Neural crest cell (in vitro differentiated cells): ENCODE results near the gene SAP25. TPM values are rescaled to one million over a fixed set of nuclear protein-coding genes. Genes with fewer than 3 reads are reported as not detected.

Experiments
- DNase-seq: peaks from one replicate; pipeline ENCODE4 v3.0.0; 2021; ENCODE audit warnings: low read depth, mixed read lengths, low spot score
- H3K27ac Mint-ChIP-seq: one replicate; pipeline ENCODE4 v1.8.0; 2021; ENCODE audit warnings: mild to moderate bottlenecking, mixed read lengths; ENCODE audit not compliant: unreplicated experiment
- H3K27me3 Mint-ChIP-seq: 2 replicates; pipeline ENCODE4 v1.8.0; 2021; ENCODE audit warnings: low read depth, mild to moderate bottlenecking, mixed read lengths
- H3K36me3 Mint-ChIP-seq: 2 replicates; pipeline ENCODE4 v1.8.0; 2021; ENCODE audit warnings: low read depth, mild to moderate bottlenecking, mixed read lengths
- H3K4me1 Mint-ChIP-seq: 2 replicates; pipeline ENCODE4 v1.8.0; 2021; ENCODE audit warnings: mixed read lengths
- H3K4me3 Mint-ChIP-seq: one replicate; pipeline ENCODE4 v1.8.0; 2021; ENCODE audit warnings: mild to moderate bottlenecking, mixed read lengths
- H3K9me3 Mint-ChIP-seq: 2 replicates; pipeline ENCODE4 v1.8.0; 2021; ENCODE audit warnings: mixed read lengths
- total RNA-seq: library from RNA; stranded (reverse); gene quantifications from 2 replicates; pipeline ENCODE4 v1.2.1, GENCODE V29; 2021
- TF ChIP-seq, protein P1 (sequence below): fragments of 200-600 bp; sonication (generic); conservative IDR thresholded peaks from 2 replicates; pipeline ENCODE4 v1.5.0; 2021; ENCODE audit warnings: antibody characterized with exemption, mild to moderate bottlenecking

The SAP25 gene
- total RNA-seq, 1 donor from 2014 or later = 3.4 TPM

DNA sequence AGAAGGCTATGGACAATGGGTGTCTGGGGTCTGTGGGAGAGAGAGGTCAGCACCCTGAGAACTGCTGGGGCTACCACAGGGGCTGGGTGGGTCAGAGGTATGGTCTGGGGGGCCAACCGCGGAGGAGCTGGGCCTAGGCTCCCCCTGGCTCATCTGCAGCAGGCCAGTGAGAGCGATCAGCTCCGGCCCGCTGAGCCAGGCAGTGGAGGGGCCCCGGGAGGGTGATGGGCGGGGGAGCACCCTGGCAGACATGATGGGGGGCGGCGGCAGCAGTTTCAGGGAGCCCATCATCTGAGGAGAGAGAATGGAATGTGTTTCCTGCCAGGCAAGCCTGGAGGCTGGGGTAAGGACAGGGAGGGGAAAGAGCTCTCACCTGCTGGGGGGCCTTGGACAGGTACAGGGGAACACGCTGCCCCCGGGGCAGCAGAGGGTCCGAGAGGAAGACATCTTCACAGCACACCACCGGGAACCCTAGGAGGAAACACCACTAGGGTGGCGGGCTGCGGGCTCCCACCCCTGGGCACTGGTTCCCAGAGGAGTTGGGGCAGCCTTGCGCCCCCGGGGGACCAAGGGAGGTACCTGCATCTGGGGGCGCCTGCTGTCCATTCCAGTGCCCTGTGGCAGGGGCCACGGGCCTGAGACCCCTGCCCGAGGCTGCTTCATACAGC is 1.3 kb downstream of the SAP25 start:
- DNase-seq = no peak
- TF ChIP-seq, protein P1, sequence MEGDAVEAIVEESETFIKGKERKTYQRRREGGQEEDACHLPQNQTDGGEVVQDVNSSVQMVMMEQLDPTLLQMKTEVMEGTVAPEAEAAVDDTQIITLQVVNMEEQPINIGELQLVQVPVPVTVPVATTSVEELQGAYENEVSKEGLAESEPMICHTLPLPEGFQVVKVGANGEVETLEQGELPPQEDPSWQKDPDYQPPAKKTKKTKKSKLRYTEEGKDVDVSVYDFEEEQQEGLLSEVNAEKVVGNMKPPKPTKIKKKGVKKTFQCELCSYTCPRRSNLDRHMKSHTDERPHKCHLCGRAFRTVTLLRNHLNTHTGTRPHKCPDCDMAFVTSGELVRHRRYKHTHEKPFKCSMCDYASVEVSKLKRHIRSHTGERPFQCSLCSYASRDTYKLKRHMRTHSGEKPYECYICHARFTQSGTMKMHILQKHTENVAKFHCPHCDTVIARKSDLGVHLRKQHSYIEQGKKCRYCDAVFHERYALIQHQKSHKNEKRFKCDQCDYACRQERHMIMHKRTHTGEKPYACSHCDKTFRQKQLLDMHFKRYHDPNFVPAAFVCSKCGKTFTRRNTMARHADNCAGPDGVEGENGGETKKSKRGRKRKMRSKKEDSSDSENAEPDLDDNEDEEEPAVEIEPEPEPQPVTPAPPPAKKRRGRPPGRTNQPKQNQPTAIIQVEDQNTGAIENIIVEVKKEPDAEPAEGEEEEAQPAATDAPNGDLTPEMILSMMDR = no peak
- Mint-ChIP-seq H3K27ac (no peak overlapping the region), H3K27me3 (peaks cover 24% of the 10 kb centered on the region), H3K4me3 (peak overlapping the region; percentile 83), H3K4me1 (peaks cover 25% of the 10 kb centered on the region), H3K36me3 (no peaks in the 10 kb centered on the region), H3K9me3 (no peaks in the 10 kb centered on the region)

DNA sequence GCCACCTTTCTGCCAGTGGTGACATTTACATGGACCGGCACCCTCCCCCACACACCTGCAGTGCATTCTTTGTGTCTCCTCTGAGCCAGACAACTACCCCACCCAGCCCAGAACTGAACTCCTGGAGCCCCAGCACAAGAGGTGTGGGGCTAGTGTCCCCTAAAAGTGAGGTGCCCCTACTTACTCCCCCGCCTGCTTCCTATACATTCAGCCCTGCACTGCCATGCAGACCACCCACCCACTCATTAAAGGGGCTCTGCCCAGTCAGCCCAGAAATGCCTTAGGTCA is 1.9 kb downstream of the SAP25 start:
- DNase-seq = no peak
- Mint-ChIP-seq H3K9me3 (no peaks in the 10 kb centered on the region), H3K27me3 (peaks cover 24% of the 10 kb centered on the region), H3K36me3 (no peaks in the 10 kb centered on the region), H3K4me1 (peaks cover 31% of the 10 kb centered on the region), H3K4me3 (peak overlapping the region; percentile 83), H3K27ac (no peak overlapping the region)
- TF ChIP-seq, protein P1 = no peak

DNA sequence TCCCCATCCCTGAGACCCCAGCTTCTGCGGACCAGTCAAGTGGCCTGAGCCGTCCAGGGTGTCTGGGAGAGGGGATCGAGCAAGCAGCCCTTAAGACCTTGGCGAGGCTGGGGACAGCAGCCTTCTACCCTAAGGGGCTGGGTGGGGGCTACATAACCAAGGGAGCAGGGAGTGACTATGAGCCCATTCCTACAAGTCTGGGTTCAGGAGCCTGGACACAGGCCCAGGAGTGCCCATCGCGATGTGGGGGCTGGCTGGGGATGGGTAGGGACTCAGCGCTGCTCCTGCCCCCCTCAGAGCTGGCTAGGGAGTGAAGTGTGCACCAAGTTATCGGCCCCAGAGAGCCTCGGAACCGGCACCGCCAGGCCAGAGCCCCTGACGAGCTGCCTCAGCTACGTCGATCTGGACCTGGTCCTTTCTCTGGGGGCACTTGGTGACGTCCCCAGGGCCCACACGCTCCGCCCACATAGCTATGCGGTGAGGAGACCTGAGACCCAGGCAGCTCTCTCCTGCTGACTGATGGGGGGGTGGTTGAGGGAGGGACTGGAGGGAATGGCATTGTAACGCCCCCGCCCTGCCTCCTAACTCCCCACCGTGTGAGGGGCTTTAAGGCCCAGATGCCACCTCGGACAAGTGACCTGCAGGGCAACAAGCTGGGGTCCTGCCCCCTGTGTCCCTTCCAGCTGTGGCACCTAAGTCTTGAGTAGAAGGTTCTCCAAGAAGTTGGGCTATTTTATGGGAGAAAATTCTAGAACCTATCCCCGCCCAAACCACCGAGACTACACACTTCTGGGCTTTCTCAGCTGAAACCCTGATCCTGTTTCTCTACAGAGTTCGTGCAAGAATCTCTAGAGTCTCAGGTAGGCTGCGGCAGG is 2.5 kb downstream of the SAP25 start:
- H3K4me1 Mint-ChIP-seq = peaks cover 34% of the 10 kb centered on the region
- TF ChIP-seq, protein P1 = no peak
- H3K27me3 Mint-ChIP-seq = peaks cover 24% of the 10 kb centered on the region
- no peaks in the 10 kb centered on the region for H3K9me3 Mint-ChIP-seq
- DNase-seq = no peak
- H3K4me3 Mint-ChIP-seq = peak overlapping the region; percentile 57
- no peak overlapping the region for H3K27ac Mint-ChIP-seq
- H3K36me3 Mint-ChIP-seq = no peaks in the 10 kb centered on the region

DNA sequence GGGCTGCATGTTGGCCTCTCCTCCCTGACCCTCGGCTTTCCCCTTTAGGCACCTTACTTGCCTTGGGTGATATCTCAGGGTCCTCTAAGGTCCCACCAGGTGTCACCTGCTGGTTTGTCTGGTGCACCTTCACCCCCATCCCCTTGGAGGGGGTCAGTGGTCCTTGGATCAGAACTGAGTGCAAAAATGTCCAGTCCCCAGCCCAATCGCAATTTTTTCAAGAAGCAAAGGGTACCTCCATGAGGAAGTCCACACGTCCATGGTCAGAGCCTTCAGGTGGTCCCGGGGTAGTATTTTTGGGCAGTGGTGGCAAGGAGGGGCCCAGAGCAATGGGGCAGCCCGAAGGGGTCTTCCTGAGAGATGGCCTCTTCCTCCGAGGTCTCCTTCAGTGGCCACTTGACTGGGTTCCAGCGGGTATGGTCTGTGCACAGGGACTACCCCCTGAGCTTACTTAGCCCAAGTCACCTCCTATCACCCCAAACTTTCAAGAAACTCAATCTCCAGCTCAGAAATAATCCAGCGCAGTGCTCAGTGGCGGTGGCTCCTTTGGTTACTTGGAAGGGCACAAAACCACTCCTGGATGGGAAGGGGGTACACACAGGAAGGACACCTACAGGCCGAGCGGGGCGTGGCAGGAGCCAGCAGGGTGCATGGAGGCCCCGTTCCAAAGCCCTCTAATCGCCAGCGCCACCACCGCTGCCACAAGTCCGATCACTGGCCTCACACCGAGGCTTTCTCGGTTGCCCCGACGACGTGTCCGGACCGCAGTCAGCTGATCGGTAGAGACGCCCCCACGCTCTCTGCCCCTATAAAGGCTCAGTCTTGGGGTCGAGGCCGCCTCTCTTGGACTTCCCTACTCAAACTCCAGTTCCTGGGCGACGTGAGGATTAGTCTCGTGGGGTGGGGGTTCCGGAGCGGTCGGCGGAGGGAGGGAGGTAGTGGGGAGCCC is 4.5 kb downstream of the SAP25 start:
- H3K4me1 Mint-ChIP-seq = peaks cover 34% of the 10 kb centered on the region
- H3K4me3 Mint-ChIP-seq = peak overlapping the region; percentile 78
- peak; percentile 55 for DNase-seq
- no peaks in the 10 kb centered on the region for H3K36me3 Mint-ChIP-seq
- H3K27me3 Mint-ChIP-seq = peaks cover 24% of the 10 kb centered on the region
- peak overlapping the region; percentile 10 for H3K27ac Mint-ChIP-seq
- H3K9me3 Mint-ChIP-seq = no peaks in the 10 kb centered on the region
- TF ChIP-seq, protein P1 = peak; percentile 55

DNA sequence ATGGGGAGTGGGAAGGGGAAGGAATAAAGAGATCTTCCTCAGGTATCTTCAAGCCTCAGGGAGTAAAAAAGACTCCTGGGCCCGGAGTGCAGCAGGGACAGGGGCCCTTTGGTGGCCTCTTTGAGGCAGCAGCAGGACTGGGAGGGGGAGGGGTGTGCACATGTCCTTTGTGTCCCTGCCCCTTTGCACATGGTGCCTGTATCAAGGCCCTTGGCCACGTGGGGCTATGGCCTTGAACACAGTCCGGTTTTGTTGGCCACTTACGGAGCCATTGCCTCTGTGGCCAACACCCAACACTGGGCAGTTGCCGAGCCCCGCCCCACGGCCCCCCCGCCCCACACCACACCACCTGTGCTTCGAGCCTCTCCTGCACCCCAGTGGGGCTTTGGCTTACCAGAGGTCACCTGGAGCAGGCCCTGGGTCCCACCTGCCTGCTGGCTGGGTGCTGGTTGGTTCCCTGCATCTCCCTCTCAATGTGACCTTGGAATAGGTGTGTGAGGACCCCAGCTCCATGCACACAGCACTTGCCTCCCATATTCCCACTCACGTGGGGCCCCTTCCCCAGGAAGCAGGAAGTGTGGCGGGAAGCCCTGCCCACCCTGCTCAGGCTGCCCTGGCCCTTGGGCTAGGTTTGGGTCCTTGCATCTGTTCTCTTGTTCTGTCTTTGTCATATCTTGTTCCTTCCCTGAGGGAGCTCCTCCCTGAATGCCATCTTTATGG is 5.4 kb downstream of the SAP25 start:
- Mint-ChIP-seq H3K36me3 (no peaks in the 10 kb centered on the region), H3K9me3 (no peaks in the 10 kb centered on the region), H3K4me1 (peaks cover 38% of the 10 kb centered on the region), H3K4me3 (no peak overlapping the region), H3K27ac (no peak overlapping the region), H3K27me3 (peaks cover 24% of the 10 kb centered on the region)
- DNase-seq = no peak
- TF ChIP-seq, protein P1 = no peak
